HT-29 (cell line): Measurements from ENCODE around the gene PVR. TPM values are rescaled to one million over a fixed set of nuclear protein-coding genes. Genes with fewer than 3 reads are reported as not detected.
"Not testable (repeated sequence)": the region's sequence is repeated elsewhere in the genome, so short reads cannot be mapped to it uniquely, and the experiment has no call there.

ENCODE experiments used
- DNase-seq: peaks from one replicate; pipeline ENCODE4 v3.0.0-alpha.2; 2015; ENCODE audit warnings: low spot score
- total RNA-seq: library from RNA; depleted of rRNA; stranded (reverse); fragments of >200 nt; shearing (Covaris generic); gene quantifications from 2 replicates; pipeline ENCODE4 v1.2.3, GENCODE V29; 2014; rRNA removed

The PVR gene
- total RNA-seq, 1 experiment from 2014 or later = 204 TPM

- no peak for DNase-seq
Observed at GRCh38 chr19:44698492-44699201, 54.9 kb downstream of the PVR start, which contains the start of gene CEACAM16. Gene CEACAM16 (plus strand): TSS chr19:44699151. CDS start chr19:44701457, 2,306 bp downstream.

GRCh38 chr19:44700547-44700946 is 56.8 kb downstream of the PVR start:
- no peak for DNase-seq

- DNase-seq = no peak
Observed at GRCh38 chr19:44701228-44701627, 57.5 kb downstream of the PVR start.

- no peak for DNase-seq
Observed at GRCh38 chr19:44702551-44703176, 59.0 kb downstream of the PVR start.

GRCh38 chr19:44703336-44704078 is 59.8 kb downstream of the PVR start:
- DNase-seq = no peak

GRCh38 chr19:44704982-44705381 is 61.3 kb downstream of the PVR start:
- DNase-seq = no peak

- no peak for DNase-seq
Observed at GRCh38 chr19:44705502-44706010, 61.8 kb downstream of the PVR start.

GRCh38 chr19:44706506-44707236 is 63.0 kb downstream of the PVR start:
- DNase-seq = no peak

- no peak for DNase-seq
Observed at GRCh38 chr19:44707794-44708193, 64.1 kb downstream of the PVR start.

- DNase-seq = no peak
Observed at GRCh38 chr19:44708940-44709339, 65.2 kb downstream of the PVR start.

GRCh38 chr19:44709434-44710266 is 65.9 kb downstream of the PVR start:
- DNase-seq = not testable (repeated sequence)

GRCh38 chr19:44710483-44710882 is 66.8 kb downstream of the PVR start:
- DNase-seq = no peak

- no peak for DNase-seq
Observed at GRCh38 chr19:44712864-44713515, 69.3 kb downstream of the PVR start.

Other genes with a start within 250 kb of the PVR start
- gene ZNF285, start 242.3 kb upstream of the PVR start, total RNA-seq = not detected in 2 replicates
- gene ZNF229, start 195.4 kb upstream of the PVR start, total RNA-seq = not detected in 2 replicates
- 12.1 and 12.3 TPM in 2 replicates for gene ZNF180, start 143.4 kb upstream of the PVR start, total RNA-seq
- not detected in 2 replicates for gene CEACAM20, start 114.2 kb upstream of the PVR start, total RNA-seq
- not detected in 2 replicates for gene IGSF23, start 30.3 kb upstream of the PVR start, total RNA-seq
- 1.0 and 2.2 TPM in 2 replicates for gene CEACAM19, start 27.6 kb downstream of the PVR start, total RNA-seq
- not detected in 2 replicates for gene CEACAM16, start 55.2 kb downstream of the PVR start, total RNA-seq
- 39.1 and 50.6 TPM in 2 replicates for gene BCL3, start 104.8 kb downstream of the PVR start, total RNA-seq
- gene CBLC, start 134.0 kb downstream of the PVR start, total RNA-seq = 79.7 and 93.2 TPM in 2 replicates
- 150 and 201 TPM in 2 replicates for gene BCAM, start 165.2 kb downstream of the PVR start, total RNA-seq
- 603 and 664 TPM in 2 replicates for gene NECTIN2, start 202.4 kb downstream of the PVR start, total RNA-seq
- 467 and 469 TPM in 2 replicates for gene TOMM40, start 247.3 kb downstream of the PVR start, total RNA-seq